NCI-H1048 (cell line): Measurements from ENCODE around the gene ARHGAP15.

Experiments
- DNase-seq: peaks from one replicate; lab custom pipeline; 2025; lab: John Stamatoyannopoulos, UW

ARHGAP15 gene

DNA sequence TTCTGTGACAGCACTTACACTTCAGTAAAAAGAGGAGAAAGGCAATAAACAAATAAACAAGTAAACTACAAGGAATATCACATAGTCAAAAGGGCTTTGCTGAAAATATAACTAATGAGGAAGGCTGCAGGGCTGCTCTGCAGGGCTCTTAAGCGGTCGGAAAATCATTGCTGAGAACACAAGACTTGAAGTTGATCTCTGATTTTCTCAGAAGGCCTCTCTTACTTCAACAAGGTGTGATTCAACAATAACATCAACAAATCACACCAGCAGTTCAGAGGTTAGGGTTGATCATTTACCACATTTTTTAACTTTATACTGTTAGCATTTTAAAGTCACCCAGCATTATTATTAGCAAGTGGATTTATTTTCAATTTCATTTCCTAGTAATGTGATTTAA is 215.6 kb downstream of the ARHGAP15 start:
- no peak for DNase-seq

DNA sequence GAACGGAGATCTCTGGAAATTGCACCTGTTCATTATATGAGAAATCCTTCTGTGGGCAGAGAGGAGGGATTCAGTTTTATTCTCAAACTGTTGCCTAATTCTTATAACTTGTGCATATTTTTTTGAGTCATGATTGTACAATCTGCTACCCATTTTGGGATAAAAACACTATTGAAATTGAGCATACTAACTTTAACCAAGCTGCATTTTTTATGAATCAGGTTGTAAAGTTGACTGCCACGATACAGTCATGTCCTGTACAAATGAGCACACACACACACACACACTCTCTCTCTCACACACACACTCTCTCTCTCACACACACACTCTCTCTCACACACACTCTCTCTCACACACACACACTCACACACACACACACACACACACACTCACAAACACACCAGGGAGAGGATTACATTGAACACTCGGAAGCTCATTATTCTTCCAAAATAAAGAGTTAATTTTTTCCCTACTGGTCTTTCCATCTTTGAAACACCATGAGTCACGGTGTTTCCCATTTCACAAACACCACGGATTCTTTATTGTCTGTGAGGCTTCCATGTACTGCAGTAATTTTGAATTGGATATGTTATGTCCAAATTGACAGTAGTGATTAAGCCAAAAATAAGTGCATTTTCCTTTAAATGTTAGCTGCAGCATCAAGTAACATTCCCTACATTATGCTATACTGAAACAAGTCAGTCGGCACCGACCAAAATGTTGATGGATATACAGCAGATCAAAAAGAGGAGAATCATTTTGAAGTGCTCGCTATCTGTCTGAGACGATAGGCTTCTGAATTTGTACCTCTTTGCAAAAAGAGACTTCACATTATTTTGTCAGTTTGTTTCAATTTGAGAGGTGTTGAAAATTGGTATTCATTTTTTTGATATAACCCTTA is 216.9 kb downstream of the ARHGAP15 start:
- no peak for DNase-seq

DNA sequence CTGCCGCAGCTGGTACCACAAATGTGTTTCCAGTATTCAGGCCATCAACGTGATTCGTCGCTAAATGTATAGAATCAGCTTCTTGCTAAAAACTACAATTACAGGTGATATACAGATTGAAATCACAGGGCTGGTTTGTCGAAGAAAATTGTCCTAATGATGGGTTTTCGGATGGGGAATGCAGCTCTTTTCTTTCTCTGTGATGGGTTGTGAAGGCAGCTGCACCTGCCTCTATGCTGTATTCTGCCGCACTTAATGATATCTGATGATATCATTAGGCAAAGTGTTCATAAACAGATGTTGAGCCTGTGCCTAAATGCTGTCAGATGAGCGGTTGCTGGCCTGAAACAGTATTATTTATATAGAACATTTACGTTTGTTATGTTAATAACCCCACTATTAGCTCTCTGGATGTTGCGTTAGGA is 218.1 kb downstream of the ARHGAP15 start:
- DNase-seq, result no peak

DNA sequence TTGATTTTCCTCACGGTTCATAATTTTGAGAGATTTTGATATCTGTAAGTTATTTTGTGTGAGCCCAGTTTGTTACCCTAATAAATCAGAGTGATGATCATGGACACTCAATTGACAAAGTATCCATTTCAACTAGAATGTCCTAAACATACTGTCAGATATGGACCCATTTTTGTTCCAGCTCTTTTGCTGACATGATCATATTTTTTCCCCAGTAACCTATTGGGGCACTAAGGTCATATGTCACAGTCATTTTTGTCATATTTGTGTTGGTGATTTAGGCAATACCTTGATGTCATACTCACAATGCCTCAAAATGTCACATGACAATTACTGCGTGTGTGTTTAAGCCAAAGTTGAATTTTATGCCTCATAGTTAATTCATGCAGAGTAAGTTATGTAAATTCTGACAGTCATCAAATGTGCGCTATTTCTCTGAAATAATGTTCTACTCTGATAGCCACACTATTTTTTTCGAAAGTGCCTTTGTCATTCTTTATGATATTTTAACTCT is 218.7 kb downstream of the ARHGAP15 start:
- DNase-seq, result no peak

DNA sequence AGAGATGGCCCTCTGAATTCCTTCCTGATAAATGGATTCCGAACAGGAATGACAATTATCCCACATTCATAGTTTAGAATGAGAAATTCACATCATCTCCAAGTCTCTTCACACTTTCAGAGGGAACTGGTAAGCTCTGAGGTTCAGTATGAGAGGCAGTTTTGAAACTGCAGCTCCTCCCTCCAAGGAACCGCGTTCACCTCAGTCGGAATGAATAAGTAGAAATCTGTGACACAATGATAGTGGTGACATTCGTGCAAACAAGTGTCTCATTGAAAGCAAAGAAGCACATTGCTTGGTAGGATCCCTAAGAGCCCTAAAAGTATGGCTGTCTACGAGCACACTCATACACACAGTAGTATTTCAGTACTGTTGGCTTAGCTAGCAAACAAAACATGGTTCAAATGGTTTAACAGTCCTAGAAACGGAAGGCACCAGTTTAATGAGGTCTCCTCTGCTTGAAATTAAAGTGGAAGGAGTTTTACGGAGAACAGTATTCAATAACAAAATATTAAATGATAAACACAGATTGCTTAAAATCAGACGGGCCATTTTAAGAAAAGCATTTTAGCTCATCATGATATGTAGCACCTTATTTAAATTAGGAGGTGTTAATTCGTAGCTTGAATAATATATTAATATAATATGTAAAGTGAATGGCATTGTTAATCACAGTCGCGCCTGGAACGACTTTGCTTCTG is 225.0 kb downstream of the ARHGAP15 start:
- DNase-seq, result no peak

DNA sequence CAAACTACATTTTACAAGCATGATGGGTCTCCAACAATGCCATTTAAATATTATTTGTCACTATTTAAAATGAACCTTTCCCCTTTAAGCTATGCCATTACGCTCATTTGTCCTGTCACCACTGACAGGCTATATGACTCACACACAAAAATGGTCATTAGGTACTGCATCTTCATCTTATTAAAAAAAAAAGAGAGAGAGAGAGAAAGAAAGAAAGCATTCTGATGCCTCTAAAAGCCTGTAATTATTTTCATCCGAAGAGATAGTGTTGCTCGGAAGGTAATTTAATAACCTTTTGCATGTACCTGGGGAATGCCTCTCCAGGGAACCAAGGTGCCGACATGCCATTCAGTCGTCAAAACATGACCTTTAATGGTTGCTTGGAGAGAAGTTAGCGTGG is 226.7 kb downstream of the ARHGAP15 start:
- DNase-seq, result no peak

DNA sequence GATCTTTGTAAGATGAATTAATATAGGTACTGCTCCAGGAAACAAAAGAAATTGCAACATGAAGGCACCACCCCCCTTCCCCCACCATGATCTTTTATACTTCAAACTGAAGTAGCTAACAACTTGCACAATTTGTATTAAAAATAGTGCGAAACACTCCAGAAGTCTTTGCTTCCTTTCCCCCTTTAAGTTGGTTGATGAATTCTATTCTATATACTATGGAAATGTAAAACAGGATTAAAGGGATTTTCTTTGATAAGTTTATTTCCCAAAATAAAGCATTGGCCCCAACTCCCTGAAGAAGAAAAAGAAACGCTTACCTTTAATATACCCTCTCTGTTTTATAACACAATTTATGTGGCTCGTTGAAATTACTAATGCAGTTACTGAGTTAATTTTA is 227.1 kb downstream of the ARHGAP15 start:
- no peak for DNase-seq

DNA sequence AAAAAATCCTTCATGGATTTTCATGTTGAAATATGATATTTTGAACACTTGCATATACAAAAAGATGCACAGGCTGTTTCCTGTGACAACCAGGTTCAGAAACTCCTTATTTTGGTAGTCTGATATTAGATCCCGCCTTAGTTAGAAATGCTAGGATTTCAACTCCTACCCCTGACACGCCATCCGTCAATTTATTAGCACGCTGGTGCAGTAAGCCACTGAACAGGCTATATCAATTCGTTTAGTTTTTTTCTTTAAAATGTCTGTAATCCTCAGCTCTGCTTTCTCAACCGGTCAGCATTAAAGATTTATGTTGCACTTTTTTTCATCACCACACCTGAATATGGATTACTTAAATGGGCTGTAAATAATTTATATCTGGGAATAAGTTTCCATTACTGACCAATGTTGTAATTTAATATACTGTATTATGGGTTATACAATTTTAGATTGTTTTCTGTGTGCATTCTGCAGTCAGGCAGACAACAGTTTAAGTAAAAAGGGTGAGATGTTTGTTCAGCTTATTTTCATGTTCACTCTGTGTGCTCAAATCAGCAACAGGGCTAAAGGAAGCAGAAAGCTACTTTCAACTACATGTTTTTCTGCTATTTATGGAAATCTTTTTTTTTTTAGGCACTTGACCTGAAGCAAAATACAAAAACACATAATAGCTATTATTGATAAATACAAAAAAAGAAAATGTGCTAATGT is 227.7 kb downstream of the ARHGAP15 start:
- no peak for DNase-seq

DNA sequence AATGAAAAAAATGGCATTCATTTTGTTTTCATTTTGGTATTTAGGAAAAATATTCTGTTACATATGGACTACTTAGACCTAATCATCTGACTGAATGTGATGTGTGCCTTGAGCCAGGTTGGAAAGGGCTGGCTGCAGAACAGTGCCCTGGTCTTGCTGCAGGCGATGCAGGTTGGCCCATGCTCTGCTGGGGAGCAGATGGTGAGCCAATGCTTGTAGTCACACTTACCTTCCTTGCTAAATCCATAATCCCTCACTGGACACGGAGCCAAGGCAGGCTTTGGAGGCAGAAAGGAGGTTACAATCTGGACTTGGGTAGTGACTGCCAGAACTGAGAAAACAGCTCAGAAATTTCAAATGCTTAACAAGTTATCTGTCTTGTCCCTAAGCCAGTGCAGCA is 228.7 kb downstream of the ARHGAP15 start:
- no peak for DNase-seq

DNA sequence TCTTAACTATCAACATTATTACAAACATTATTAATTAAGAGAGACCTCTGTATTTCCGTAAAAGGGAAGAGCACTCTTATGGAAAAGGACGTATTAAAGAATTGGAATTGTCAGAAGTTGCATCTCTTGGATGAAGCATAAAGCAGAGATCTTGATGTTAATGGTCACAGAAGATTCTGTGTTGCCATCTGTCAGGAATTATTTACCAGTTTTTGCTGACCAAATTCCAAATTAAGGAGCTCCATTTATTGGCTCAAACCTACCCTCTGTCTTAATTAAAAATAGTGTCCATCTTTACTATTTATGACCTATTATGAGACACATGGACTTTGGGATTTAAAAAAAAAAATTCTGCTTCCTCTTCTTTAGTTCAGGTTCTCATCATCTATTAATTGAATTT is 232.1 kb downstream of the ARHGAP15 start:
- DNase-seq, result no peak

DNA sequence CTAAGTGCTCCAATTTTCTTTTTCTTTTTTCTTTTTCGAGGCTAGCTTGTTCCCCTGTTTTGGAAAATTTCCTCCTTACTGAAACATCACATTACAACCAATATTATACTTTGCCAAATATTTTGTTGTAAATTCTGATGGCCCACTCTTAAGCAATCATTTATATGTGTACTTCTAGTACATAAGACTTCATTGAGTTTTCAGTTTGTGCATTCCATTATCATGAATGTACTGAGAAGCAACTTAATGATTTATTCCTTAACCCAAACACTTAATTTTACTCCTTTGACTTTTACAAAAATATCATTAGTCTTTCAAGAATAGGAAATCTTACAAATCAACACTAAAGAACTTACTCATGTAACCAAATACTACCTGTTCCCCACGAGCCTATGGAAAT is 242.4 kb downstream of the ARHGAP15 start:
- no peak for DNase-seq

DNA sequence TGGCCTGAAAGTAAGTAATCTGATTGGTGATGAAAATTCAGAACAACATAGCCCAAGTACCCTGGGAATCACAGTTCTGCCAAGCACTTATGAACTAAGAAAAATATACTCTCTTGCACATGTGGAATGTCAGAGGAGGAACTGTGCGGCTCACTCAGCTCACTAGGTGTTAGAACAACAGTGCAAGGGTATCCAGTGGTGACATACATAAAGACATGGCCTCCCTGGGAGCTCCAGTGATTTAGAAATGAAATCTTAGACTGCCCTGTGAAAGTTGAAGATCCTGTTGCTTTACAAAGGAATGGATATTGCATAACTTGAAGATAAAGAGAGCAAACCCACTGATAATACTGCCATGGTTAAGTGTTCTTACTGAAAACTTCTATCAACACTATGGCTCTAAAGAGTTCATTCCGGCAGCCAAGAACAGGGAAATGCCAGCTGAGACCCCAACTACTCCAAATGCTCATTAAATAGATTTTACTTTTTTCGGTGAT is 246.2 kb downstream of the ARHGAP15 start:
- no peak for DNase-seq

DNA sequence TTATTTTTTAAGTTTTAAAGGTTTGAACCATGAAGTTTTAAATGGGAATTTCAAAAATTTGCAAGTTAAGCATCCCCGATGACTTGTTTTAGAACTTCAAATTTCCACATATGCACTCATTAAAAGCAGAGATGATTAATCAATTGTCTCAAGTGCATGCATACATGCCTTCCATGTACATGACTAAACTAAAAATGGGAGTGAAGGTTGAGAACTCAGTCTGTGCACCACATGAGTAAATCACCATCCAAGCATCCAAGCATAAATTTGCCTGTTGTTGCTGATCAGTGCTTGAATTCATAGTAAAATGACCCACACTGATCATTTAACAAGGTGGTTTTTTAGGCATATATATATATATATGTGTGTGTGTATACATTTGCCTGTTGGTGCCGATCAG is 249.8 kb downstream of the ARHGAP15 start:
- no peak for DNase-seq

DNA sequence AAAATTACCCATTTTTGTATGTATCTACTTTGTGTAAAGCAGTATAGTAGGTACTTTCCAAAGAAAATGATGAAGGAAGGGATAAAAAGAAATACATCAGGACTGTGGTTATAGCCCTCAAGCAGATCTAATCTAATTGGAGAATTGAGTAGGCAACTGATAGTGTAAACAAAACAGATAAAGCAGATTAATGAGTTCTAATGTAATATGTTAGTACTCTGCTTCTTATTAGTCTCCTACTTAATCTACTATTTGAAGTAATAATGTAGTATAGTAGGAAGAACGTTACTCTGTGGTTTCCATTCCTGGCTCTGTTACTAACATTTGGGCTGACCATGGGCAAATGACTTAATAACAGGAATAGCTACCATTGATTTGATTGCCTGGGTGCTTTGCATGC is 250.7 kb downstream of the ARHGAP15 start:
- DNase-seq, result no peak

DNA sequence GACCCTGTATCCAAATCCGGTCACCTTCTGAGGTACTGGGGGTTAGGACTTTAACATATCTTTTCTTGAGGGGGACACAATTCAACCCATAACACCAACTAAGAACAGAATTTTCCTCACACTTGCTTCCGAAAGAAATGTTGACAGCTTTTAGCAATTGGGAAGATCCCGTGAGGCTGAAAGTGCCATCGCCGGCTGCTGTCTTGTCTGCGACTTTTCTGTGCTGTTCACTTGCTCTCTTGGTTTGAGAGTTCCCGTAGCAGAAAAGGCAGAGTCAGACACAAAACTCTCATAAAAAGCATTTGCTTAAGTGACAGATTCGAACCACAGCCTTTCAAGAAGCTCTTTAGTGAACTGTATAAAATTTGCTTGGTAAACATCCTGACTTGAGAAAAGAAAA is 253.4 kb downstream of the ARHGAP15 start:
- DNase-seq, result no peak

DNA sequence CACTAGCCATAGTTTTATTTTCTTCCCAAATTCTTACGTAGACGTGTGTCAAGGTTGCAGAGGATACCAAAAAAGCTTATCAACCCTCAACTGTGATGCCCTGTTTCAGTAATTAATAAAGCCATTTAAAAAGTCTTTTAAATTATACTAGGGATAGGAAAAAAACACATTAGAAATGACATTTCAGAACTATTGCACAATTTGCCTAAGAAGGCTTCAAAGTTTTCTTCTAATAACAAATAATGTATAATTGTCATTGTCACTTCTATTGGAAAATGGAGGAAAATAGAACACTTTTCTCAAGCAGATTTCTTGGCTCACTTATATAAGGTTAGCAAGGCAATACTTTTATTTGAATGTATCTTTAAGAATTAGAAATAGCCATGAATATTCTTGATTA is 253.8 kb downstream of the ARHGAP15 start:
- DNase-seq, result no peak

DNA sequence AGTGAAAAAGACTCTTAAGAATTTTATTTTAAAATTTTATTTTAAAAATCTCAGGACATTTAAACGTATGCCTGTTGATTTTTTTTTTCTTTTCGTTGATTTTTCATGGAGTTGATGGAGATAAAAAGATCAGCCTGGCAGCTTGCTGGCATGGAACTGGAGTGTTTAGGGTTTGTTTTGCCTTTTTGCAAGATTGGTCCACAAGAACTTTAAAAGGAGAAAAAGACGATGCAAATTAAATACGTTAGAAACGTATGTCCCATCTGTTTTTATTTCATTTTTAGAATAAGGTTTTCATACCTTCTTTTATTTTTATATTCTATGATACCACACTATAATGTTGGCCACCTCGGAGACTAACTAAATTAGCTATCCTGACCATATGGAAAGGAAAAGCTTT is 254.9 kb downstream of the ARHGAP15 start:
- no peak for DNase-seq

DNA sequence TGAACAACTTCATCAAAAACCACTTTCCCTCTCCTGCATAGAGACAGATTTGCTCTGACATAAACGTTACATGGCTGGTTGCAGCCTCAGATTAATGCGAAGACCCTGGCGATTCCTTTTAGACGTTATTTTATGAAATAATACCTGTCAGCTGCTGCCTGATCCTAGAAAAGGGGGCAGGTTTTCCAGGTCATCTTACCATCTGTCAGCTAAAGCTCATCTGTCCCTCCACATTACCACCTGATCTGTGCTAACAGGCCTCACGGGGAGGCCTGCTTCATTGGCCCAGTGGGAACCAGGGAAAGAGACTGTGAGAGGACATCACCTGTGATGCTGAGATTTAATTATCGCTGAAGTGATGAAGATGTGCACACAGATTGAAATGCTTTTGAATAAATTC is 261.0 kb downstream of the ARHGAP15 start:
- DNase-seq, result no peak

DNA sequence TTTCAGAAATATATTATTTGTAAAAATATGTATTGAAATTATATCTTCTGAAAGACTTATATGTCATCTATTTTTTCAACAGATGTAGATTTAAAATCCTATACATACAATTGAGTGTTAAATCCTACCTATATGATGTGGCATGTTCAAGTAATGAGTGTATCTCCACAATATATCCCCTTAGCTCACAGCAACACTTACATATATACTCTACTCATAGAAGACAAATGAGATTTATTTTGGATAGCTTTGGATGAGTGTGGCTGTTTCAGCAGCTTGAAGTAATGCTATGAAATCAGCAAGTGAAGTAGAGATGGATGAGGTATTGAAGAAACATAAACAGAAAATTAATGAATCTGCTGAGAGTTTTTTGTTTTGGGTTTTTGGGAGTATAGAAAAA is 263.1 kb downstream of the ARHGAP15 start:
- DNase-seq, result no peak

DNA sequence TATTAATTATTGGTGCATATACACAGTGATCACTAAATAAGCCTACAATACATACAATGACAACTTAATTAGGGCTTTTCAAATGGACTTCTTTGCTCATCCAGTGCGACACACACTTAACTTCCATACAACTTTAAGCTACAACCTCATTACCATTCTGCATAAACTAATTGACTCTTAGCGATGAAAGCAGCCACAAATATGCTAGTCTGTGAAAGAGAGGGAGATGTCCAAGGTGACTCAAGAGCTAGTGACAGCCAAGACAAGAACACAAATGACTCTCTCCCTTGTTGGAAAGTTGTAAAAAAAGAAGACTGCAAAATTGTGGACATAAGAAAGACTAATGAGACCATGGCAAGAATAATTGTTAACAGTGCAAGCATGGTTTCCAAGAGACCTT is 264.8 kb downstream of the ARHGAP15 start:
- no peak for DNase-seq

DNA sequence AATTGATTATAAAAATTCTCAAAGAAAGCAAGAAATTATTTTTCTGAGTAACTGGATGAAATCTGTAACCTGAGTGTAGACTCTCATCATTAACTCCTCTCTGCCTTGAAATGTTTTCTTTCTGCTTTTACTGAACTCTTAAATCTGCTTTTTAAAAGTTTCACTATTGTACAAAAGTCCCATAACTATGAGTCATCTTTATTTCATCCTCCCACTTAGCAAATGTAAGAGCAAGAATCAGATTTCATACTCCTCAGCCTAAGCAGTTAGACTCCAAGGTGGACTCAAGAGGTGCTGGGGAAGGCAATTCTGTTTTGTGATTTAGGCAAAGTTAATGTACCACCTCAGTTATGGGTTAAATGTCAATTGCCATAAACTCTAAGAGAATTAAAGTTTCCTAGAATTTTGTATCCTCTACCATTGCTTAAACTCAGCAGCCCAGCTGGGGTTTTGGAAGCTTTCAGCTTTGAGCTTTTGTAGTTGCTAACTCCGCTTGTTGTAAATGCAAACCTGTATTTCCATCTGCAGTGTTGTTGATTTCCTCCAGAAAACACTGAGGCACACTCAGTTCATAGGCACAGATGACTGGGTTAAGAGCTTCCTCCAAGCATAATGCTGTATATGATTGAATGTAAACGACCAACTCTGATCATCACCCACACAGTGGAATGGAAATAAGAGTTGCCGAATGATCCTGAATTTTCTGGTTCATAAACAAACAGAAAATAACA is 268.8 kb downstream of the ARHGAP15 start:
- DNase-seq, result no peak

DNA sequence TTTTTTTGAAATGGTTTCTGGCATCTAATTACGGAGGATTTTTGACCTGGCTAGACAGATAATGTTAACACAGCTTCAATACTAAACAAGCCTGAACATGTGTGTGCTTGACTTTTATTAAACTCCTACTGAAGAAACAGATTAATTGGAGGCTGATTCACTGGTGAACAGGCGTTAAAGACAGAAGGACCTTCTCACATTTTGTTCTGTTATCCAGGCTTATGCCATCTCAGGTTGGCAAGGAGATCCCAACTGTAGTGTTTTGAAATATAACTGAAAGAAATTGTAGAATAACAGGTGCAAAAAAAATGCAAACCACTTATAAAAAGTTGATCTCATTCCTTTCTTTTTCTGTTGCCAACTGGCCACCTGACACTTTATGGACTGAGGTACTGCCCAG is 269.6 kb downstream of the ARHGAP15 start:
- DNase-seq, result no peak
